GM15510 (cell line): ENCODE measurements around the gene DRC3.

Experiments
- POLR2A ChIP-seq: IDR thresholded peaks from 3 replicates; pipeline ENCODE4 v1.6.1; 2011; ENCODE audit warnings: borderline replicate concordance; ENCODE audit not compliant: insufficient read length; ENCODE audit errors: extremely low read depth

DRC3 gene

GRCh38 chr17:17972126-17972951 is at the start of gene DRC3, which contains the start of gene TOM1L2:
Gene DRC3 (plus strand): TSS chr17:17972862. CDS start chr17:17977599, 4,737 bp downstream.
Gene TOM1L2 (minus strand): TSS chr17:17972400. CDS start chr17:17972313, 87 bp downstream.
- TF ChIP-seq POLR2A = peak; percentile 53

- TF ChIP-seq POLR2A = no peak
These were observed 48.4 kb upstream of the DRC3 start for GRCh38 chr17:17924131-17924856.

DNA sequence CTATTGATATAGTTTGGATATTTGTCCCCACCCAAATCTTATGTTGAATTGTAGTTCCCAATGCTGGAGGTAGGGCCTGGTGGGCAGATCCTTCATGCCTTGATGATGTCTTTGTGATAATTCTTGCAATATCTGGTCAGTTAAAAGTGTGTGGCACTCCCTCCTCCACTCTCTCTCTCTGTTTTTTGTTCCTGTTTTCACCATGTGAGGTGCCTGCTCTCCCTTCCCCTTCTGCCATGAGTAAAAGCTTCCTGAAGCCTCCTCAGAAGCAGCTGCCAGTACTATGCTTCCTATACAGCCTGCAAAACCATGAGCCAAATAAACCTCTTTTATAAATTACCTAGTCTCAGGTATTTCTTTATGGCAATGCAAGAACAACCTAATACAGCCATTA is 47.8 kb upstream of the DRC3 start:
- no peak for TF ChIP-seq POLR2A

GRCh38 chr17:17926036-17926435 is 46.6 kb upstream of the DRC3 start:
- TF ChIP-seq POLR2A = no peak

- no peak for TF ChIP-seq POLR2A
These were observed 45.7 kb upstream of the DRC3 start for GRCh38 chr17:17926840-17927449.

- TF ChIP-seq POLR2A = no peak
These were observed 44.0 kb upstream of the DRC3 start for GRCh38 chr17:17928398-17929287.

GRCh38 chr17:17929655-17930380 is 42.8 kb upstream of the DRC3 start:
- TF ChIP-seq POLR2A = no peak

GRCh38 chr17:17930674-17931073 is 42.0 kb upstream of the DRC3 start:
- no peak for TF ChIP-seq POLR2A

- no peak for TF ChIP-seq POLR2A
These were observed 41.5 kb upstream of the DRC3 start for GRCh38 chr17:17931159-17931558.

DNA sequence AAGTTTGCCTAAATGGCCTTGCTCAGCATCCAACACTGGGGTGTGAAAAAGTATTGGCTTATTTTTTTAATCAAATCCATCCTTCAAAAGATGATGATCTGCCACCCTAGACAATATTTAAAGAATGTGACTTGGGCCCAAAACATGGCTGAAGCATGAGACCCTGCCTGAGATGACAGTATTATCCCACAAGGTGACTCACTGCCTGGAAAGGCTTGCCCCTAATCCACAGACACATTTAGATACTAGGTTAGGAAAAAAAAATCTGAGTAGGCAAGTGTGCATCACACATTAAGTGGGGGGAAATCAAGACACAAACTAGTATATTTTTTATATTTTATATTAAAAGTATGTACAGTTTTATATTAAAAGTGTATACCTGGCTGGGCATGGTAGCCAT is 38.9 kb upstream of the DRC3 start:
- TF ChIP-seq POLR2A = no peak

DNA sequence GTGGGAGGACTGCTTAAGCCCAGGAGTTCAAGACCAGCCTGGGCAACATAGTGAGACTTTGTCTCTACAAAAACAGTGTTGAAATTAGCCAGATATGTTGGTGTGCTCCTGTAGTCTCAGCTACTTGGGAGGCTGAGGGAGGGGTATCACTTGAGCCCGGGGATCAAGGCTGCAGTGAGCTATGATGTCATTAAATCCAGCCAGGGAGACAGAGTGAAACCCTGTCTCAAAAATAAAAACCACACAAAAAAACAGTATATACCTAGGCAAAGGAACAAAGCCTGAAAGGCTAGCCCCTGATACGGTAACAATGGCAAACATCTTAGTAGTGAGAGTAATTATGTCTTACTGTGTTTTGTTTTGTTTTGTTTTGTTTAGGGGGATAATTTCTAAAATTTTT is 38.4 kb upstream of the DRC3 start:
- no peak for TF ChIP-seq POLR2A

DNA sequence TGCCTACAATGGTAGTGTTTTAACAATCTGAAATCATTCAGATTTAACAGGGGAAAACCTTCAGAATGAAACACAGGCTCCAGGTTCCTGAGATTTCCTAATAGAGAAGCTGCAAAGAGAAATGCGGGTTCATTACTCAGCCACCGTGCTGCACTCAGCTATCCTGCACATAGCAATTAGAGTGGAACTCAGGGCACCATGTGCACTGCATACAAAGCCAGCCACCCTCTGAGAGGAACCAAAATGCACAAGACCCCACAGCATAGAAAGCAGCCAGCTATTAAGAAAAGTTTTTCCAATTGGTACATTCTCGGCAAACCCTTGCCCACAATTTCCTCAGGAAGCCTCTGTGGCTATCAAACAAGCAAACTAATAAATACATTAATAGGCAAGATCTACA is 37.9 kb upstream of the DRC3 start:
- TF ChIP-seq POLR2A = no peak

DNA sequence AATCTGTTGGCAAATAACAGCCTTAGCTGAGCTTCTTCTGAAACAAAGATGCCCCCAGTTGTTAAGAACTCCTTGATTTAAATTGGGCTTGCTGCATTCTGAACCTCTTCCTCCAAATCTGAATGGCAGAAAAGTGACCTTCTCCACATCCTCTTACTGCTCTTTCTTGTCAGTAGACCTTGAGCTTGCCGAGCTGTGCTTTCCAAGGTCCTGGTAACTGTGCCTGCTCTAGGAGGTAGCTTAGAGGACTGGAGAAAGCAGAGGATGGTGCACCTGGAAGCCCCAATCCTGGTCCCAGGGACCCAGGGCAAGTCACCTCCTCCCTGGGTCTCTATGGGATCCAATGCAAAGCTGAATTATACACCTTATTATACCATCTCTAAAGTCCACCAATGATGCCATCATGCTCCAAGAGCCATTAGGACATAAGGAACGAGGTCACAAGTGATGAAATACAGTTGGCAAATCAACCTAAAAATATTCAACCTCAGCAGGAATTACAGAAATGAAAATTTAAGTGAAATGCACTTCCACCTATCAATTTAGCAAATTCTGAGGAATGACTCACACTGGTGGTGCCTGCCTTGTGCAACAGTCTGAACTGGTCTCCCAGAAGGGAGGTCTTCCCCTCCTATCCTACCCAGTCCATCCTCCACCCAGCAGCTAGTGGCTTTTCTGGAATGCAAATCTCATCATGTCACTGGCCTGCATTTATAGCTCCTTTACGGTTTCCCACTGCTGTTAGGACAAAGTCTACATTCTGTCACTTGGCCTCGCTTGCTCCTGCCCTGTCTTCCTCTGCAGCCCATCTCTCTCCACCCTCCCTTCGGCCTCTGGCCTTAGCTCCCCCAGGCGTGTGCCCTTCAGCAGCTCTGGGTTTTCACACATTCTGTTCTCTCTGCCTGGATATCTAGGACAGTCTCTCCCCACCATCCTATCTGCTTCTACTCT is 37.1 kb upstream of the DRC3 start:
- TF ChIP-seq POLR2A = no peak

DNA sequence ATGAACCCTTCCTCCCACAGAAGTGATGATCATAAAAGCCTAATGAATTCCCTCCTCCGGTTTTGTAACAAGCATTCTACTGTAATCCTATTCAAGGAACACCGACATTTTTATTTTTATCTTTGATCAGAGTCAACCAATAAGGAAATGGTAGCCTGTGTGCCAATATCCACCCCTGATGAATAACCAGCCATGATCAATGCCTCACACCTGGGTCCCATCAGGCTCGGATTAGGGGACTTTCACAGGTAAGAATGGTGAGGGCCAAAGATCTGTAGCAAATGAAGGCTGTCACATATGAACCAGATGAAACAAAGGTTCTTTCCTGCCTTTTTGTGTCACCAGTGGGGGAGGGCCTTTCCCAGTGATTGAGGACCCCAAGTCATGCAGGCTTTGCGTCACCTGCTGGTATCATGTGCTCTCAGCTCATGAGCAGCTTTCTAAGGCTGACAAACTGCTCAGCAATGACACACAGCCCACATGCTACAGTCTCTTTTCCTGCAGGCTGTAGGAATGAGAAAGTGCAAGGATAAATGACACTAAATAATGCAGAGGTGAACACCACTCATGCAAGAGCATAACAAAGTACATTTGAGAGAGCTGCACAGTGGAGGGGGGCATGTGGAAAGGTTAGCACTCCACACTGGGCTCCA is 35.3 kb upstream of the DRC3 start:
- TF ChIP-seq POLR2A = no peak
